Measurements from ENCODE around the gene RAP1GAP2.
"Not testable (repeated sequence)": the region's sequence is repeated elsewhere in the genome, so short reads cannot be mapped to it uniquely, and the experiment has no call there.

The RAP1GAP2 gene

DNA sequence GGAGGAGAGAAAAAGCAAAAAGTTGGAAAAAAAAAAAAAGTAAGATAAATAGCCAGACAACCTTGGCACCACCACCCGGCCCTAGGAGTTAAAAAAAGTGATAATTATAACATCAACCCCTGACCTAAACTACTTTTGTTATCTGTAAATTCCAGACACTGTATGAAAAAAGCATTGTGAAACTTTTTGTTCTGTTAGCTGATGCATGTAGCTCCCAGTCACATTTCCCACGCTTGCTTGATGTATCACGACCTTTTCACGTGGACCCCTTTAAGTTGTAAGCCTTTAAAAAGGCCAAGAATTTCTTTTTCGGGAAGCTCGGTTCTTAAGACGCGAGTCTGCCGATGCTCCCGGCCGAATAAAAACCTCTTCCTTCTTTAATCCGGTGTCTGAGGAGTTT lies 10.9 kb upstream of the RAP1GAP2 start:
- in situ Hi-C loops (cut with MboI; ENCODE audit: low sequenced_read_pairs): not testable (repeated sequence)

DNA sequence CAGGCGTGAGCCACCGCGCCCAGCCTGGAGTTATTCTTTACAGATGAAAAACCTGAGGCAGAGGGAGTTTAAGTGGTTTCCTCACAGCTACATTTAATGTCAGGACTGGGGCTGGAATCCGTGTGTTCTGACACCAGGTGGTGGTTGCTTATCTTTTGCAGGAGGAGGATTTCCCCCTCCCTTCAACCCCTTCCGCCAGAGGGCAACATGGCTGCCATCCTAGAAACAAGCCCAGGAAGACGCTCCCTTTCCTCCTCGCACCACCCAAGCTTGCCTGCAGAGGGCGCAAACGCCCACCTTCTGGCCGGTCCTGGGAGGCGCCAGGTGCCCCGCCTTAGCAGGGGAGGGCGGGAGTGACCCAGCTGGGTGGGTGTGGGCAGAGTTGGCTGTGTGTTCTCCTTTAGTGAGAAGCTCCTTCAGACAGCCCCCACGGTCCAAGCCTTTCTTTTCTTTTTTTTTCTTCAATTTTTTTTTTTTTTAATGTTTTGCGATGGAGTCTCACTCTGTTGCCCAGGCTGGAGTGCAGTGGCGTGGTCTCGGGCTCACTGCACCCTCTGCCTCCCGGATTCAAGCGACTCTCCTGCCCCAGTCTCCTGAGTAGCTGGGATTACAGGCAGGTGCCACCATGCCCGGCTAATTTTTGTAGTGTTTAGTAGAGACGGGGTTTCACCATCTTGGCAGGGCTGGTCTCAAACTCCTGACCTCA lies 9.9 kb upstream of the RAP1GAP2 start:
- in situ Hi-C loops (cut with MboI; ENCODE audit: low sequenced_read_pairs): no loop called here

DNA sequence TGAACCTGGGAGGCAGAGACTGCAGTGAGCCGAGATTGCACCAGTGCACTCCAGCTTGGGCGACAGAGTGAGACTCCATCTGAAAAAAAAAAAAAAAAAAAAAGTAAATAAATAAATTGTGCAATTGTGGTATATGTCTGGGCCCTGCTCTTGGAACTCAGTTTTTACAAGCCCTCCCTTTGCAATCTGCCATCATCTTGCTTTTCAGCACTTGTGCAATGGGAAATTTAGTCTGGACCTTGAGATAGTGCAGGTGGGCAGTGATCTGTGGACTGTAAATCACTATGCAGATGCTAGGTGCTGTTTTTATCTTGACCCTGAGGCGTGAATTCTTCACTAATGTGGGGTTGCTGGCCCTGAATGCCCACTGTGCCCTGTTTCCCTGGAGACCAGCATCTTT lies 6.5 kb upstream of the RAP1GAP2 start:
- in situ Hi-C loops (cut with MboI; ENCODE audit: low sequenced_read_pairs): no loop called here

DNA sequence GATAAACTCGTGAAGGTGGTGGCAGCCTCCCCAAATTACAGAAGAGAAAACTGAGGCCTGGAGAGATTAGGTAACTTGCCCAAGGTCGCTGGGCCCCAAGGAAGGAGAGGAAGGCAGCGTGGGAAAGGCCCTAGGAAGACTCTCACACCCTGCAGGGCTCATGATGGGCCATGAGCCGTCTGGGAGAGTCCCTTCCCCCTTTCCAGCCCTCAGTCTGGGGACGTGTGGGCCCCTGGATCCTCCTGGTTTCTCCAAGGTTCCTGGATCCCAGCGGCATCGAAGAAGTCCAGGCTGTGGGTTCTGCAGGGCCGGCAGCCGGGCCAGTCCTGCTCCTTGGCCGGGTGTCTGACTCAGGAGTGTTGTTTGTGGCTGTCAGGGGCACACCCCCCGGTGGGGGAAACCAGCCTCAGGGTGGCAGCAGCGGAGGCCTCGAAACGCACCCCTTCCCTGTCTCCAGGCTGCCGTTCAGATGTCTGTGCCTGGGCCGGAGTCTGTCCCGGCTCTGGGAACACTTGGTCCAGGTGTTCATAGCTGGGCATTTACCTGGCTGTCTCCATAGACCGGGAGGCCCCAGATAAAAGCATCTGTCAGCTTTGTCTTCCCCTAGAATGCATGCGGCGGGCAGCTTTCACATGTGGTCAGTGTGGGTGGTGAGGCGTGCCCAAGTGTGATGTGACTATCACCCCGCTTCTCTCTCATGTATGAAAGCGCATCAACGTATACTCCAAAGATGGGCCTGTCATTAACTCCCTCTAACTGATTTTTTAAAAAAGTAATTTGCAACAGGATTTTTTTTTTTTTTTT lies 3.7 kb upstream of the RAP1GAP2 start:
- in situ Hi-C loops (cut with MboI; ENCODE audit: low sequenced_read_pairs): no loop called here

DNA sequence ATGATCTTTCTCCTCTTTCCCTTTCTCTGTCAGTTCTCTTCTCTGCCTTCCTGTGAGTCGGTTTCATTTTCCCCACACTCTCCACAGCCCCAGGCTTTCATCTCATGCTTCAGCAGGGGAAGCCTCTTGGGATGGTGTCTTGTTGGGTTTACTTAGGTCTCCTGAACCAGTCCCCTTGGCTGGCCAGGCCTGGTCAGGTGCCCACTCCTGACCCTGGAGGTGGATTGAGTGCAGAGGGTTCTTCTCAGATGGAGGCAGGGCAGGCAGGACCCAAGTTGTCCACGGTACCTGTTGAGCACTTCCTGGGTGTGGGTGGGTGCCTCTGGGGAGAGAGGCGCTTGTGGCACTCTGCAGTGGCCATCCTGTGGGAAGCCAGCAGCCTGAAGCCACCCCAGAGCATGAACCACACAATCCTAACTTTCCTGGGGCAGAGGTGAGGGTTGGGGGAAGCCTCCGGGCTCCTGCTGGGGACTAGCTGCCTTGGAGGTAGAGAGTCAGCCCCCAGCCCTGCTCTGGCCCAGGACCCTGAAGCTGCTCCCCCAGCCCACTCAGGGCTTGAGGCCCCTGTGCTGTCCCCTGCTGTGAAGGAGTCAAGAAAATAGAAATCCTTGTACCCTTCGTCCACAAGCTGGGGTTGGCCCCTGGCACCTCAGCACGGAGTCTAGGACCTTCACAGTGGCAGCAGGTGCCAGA lies 2.0 kb upstream of the RAP1GAP2 start:
- in situ Hi-C loops (cut with MboI; ENCODE audit: low sequenced_read_pairs): no loop called here

DNA sequence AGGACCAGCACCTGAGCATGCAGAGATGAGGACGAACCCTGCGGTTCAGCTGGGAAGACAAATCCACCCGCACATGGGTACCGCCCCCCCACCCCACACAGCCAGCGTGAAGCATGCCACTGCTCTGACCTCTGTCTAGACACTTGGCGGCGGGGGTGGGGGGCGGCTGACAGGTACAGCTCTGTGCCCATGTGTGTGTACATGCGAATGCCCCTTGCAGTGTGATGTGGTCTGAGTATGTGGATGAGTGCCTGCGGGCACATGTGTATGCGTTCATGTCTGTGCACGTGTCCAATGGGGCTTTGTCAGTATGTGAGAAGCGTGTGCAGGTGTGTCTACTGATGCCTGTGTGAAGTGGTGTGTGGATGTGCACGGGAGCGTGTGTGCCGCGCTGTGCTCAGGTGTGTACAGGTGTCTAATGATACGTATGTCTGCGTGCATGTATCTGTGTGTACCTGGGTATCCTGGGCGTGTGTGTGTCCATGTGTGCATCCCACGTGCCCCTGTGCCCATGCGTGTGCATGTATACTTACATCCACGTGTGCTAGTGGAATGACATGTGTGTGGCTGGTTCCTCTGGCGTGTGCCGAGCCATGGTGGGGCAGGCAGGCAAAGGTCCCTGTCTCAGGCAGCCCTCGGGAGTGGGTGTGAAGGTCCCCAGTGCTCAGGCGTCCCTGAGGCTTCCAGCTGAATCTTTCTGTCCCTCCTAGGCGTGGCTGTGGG lies 636 bp upstream of the RAP1GAP2 start:
- in situ Hi-C loops (cut with MboI; ENCODE audit: low sequenced_read_pairs): no loop called here

DNA sequence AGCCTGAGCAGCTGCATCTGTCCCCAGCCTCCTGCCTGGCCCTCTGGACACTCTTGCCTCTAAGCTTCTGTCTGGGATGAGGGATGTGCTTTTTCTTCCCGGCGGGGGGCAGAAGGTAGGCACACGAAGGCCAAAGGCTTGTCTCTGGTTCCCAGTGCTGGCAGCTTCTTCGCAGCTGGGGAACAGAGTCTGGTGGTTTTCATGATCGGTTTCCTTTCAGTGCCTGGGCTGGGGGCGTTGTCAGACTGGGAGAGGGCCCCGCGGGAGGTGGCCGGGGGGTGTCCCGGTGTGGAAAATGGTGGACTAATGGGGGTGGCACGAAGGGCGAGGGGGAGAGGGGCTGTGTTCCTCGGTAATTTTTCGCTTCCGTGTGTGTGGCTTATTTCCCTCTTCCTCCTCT lies 988 bp downstream of the RAP1GAP2 start:
- in situ Hi-C loops (cut with MboI; ENCODE audit: low sequenced_read_pairs): no loop called here

DNA sequence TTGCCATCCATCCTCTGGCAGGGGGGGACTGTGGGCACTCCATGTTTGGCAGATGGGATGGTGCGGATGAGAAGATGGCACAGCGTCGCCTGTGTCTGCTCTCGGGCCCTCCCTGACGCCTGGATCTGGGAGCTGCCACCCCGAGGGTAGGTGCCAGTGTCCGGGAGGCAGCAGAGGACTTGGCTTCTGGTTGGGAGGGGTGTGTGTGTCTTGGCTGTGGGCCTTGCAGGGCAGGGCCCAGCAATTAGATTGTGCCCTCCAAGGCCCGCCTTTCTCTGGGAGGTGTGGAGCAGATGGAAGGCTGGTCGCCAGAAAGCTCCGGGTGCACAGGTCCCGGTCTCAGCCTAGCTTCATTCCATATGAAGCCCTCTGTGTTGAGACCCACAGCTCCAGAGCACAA lies 1.4 kb downstream of the RAP1GAP2 start:
- in situ Hi-C loops (cut with MboI; ENCODE audit: low sequenced_read_pairs): no loop called here

DNA sequence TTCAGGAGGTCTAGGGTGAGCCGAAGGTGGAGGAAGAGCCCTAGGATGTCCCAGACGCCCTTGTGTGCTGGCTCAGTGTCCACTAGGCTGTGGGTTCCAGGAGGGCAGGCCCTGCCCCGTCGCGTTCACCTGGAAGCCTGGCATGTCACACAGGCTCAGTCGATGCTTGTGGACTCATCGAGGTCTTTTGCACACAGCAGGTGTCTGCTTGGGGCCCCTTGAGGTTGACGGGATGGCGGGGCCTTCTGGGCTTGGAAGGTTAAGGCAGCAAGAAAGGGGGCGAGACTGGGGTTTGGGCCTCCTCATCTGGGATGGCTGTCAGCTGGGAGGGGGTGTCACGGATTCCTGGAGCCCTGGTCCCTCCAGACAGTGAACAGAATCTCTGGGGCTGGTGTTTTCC lies 1.9 kb downstream of the RAP1GAP2 start:
- in situ Hi-C loops (cut with MboI; ENCODE audit: low sequenced_read_pairs): no loop called here

DNA sequence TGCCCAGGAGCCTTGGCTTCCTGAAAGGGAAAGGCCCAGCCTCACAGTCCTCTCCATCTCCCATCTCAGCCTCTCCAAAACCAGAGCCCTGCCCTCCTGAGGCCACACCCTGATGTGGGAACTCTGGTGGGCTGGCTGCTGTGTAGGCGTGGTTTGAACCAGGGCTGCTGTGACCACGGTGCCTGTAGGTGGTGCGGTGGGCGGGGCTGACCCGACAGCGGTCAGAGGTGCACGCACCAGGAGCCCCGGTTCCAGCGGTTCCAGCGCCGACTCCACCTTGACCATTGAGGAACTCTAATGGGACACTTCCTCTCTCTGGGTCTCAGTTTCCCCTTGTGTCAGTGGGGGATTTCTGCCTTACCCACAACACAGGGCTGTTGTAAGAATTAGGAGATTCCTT lies 2.4 kb downstream of the RAP1GAP2 start:
- in situ Hi-C loops (cut with MboI; ENCODE audit: low sequenced_read_pairs): no loop called here

DNA sequence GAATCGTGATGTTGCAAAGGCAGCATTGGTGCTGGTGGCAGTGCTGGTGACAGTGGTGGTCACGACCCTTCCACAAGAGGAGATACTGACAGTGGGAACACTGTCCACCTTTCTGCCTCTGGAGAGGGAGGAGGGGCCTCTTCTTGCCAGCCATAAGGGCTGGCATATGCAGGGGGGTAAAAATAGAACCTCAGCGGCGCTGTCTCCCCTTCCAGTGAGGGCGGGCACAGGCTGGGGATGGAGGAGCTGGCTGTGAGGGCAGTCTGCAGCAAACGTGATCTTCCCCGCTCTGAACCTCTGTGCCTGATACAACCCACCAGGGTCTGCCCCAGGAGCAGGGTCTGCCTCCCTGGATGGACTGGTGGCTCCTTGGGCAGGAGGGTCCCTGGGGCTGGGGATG lies 3.4 kb downstream of the RAP1GAP2 start:
- in situ Hi-C loops (cut with MboI; ENCODE audit: low sequenced_read_pairs): no loop called here

DNA sequence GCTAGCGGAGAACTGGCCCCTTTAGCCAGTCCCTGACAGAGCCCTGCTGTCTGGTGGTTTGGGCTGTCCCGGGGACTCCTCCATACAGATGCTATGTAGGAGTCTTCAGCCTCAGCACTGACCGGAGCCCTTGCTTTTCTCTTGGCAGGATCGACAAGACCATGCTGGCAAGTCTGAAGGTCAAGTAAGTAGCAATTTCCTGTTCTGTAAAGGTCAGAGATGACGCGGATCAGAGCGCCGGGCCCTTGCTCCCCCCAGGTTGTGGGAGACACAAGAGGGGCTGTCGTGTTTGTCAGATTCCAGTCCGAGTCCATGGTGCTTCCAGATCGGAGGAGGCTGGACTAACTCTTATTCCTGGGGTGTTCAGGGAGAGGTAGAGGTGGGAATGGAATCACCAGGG lies 4.1 kb downstream of the RAP1GAP2 start:
- in situ Hi-C loops (cut with MboI; ENCODE audit: low sequenced_read_pairs): no loop called here

DNA sequence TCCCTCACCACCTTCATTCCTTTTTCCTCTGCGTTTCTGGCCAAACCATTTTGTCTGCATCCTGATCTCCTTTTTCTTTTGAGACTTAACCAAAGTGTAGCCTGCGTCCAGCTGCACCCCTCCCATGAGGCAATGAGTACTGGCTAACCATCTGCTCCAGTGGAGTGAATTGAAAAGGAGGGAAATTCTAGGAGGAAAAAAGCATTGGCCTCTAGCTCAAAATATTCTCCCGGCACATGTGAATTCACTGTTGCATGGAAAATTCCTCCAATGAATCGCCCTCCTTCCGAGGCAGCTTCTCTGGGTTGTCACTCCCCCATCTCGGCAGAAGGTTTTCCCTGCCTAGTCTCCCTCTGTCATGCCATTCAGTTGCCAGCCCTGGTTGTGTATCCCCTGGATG lies 5.6 kb downstream of the RAP1GAP2 start:
- in situ Hi-C loops (cut with MboI; ENCODE audit: low sequenced_read_pairs): no loop called here

DNA sequence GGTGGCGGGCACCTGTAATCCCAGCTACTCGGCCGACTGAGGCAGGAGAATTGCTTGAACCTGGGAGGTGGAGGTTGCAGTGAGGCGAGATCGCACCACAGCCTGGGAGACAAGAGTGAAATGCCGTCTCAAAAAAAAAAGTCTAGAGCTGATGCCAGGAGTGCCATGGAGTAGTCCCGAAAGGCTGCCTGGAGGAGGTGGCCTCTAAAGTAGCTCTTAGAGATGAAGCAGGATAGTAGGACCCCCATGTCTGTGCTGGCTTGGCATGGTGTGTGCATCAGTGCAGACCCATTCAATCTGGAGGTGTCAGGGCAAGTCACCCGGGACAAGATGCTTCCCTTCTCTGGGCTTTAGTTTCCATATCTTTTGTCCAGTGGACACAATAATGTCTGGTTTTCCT lies 6.3 kb downstream of the RAP1GAP2 start:
- in situ Hi-C loops (cut with MboI; ENCODE audit: low sequenced_read_pairs): no loop called here

DNA sequence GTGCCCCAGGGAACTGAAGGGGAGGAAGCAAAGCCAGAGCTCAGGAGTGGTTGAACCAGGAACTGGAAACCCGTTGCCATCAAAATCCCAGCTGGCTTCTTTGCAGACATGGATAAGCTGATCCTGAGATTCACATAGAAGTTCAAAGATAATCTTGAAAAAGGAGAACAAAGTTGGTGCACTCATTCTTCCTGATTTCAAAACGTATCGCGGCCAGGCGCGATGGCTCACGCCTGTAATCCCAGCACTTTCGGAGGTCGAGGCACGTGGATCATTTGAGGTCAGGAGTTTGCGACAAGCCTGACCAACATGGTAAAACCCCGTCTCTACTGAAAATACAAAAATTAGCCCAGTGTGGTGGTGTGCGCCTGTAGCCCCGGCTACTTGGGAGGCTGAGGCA lies 7.1 kb downstream of the RAP1GAP2 start:
- in situ Hi-C loops (cut with MboI; ENCODE audit: low sequenced_read_pairs): no loop called here

DNA sequence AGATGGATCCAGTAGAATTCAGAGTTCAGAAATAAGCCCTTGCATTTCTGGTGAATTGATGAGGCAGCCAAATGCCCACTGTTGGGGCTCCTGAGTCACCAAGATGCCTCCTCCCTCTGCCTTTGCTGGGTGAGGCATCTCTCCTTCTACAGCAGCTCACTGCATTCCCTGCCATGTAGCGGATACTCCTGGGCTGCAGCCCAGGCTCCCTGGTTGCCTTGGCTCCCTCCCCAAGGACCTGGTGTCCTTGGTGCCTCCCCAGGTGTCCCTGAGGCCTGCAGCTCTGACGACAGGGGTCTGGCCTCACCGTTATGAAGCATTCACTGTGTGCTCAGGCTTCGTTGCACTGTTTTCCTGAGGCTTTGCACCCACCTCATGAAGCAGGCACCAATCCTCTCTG lies 7.7 kb downstream of the RAP1GAP2 start:
- in situ Hi-C loops (cut with MboI; ENCODE audit: low sequenced_read_pairs): no loop called here

DNA sequence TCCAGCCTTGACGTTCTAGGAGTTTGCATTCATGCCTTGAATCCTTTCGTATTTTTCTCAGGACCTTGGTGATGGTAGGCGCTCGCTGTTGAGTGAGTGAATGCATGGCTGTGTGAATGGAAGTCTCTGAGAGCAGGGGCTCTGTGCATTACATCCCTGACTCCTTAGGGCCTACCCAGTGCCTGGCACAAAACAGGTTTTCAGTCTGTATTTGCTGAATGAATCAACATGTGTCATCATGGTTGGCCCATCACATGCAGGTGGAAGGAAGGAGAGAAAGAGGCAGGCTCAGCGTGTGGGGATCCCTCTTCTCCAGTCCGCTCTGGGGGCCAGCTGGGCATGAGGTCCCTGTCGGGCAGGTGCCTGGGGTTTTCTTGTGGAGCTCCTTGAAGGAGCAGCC lies 8.7 kb downstream of the RAP1GAP2 start:
- in situ Hi-C loops (cut with MboI; ENCODE audit: low sequenced_read_pairs): no loop called here

DNA sequence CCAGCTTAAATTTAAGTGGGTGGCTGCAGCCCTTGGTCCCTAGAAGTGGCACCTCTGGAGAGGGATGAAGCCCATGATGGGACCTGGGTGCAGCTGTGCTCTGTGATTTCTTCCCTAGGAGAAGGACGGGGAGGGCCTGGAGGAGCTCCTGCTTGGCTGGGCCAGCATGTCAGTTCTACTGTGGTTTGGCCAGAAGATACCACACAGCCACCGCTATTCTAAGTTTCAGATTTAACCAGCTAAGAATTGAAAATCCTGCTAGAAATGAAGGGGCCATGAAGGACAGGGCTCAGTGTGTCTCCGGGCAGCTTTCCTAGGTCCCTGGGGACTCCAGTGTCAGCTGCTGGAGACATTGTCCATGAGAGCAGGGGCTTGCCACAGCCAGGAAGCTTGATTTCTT lies 9.7 kb downstream of the RAP1GAP2 start:
- in situ Hi-C loops (cut with MboI; ENCODE audit: low sequenced_read_pairs): no loop called here

DNA sequence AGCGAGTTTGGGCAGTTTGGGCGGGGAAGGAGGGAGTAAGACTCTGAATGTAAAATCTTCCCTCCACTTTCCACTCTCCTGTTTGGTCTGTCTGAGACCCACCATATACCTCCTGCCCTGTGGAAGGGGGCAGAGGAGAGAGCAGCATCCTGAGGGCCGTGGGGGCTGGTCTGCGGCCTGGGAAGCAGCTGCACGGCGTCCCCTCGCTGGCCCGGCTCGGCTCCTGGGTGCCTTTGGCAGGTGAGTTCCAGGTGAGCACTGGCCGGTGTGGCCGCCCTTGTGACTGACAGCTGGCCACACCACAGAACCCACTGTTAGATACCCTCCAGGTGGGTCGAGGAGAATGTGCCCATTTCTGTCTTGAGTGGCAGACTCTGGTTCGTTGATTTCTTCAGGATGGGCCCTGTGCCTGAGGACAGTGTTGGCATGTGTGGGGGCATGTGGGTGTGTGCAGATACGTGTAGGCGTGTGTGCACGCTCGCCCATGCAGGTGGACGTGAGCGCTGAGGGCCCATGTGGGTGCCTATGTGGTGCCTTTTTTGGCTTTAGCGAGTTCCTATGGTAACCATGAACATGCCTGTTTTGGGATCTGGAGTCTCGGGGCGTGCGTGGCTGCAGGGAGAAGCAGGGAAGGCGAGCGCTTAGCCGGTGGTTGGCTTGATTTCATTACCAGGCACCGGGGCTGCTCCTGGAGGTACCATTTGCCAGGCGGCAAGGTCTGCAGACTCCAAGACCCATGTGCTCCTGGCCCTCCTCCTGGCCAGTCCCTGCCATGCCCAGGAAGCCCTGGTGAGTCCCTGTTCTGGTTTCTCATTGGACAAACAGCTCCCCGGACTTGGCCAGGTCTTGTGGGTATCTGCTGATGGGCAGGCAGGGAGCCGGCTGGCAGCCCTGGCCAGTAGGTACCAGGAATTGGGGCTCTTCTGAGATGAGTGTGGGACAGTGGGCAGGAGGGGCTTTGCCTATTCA lies 12.4 kb downstream of the RAP1GAP2 start:
- in situ Hi-C loops (cut with MboI; ENCODE audit: low sequenced_read_pairs): no loop called here

DNA sequence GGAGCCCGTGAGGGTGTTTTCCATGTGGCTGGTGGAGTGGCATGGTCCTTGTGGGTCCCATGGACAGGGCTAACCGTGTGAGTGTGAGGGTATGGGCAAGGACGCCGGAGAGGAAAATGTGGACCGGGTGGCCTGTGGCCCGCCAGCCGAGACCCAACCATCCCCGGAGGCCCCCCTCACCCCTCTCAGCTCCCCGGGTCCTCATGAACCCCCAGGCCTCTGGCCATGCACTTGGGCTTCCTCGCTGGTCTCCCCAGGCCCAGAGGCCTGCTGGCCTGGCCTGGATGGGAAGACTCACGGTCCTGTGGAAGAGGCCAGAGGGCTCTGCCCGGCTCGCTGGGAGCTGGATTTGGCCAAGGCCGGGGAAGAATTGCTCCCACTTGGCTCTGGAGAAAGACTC lies 13.1 kb downstream of the RAP1GAP2 start:
- in situ Hi-C loops (cut with MboI; ENCODE audit: low sequenced_read_pairs): no loop called here
